ENCODE data around the gene FAM234A. TPM values are rescaled to one million over a fixed set of nuclear protein-coding genes. Genes with fewer than 3 reads are reported as not detected.

Gene FAM234A
- total and polyA plus RNA-seq, 2 donors from 2014 or later = 65.3 to 109 TPM

DNA sequence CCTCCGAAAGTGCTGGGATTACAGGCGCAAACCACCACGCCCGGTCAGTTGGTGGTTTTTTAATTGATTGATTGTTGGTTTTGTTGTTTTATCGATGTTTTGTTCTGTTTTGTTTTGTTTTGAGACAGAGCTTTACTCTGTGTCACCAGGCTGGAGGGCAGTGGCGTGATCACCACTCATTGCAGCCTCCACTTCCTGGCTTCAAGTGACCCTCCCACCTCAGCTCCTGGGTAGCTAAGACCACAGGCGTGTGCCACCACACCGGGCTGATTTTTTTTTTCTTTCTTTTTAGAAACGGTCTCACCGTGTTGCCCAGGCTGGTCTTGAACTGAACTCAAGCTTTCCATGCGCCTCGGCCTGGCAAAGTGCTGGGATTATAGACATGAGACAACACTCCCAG, 12.4 kb downstream of the FAM234A start:
- Histone ChIP-seq H3K9ac (ENCODE audit: low read length in 3 of 3) (no peak overlapping the region), H3K27ac (ENCODE audit: low read depth in 2 of 2, low read length in 2 of 2) (no peak overlapping the region), H3K4me1 (ENCODE audit: control insufficient read depth in 2 of 3, insufficient read depth in 2 of 3, low read depth in 1 of 3, low read length in 3 of 3) (peaks cover 0 to under 1% (median 0%) of the 10 kb centered on the region in 3 donors), H3K9me3 (ENCODE audit: control insufficient read depth in 2 of 3, insufficient read depth in 1 of 3, low read length in 3 of 3) (no peaks in the 10 kb centered on the region), H3K4me3 (ENCODE audit: low read length in 3 of 3) (no peak overlapping the region), H3K36me3 (ENCODE audit: control insufficient read depth in 2 of 3, insufficient read depth in 3 of 3, low read length in 3 of 3) (peaks cover 0 to 10% (median 6%) of the 10 kb centered on the region in 3 donors), H3K27me3 (ENCODE audit: control insufficient read depth, insufficient read depth, low read length) (no peaks in the 10 kb centered on the region)
- intact Hi-C loops (cut with DNase I) = no loop called here
- TF ChIP-seq, protein P1, sequence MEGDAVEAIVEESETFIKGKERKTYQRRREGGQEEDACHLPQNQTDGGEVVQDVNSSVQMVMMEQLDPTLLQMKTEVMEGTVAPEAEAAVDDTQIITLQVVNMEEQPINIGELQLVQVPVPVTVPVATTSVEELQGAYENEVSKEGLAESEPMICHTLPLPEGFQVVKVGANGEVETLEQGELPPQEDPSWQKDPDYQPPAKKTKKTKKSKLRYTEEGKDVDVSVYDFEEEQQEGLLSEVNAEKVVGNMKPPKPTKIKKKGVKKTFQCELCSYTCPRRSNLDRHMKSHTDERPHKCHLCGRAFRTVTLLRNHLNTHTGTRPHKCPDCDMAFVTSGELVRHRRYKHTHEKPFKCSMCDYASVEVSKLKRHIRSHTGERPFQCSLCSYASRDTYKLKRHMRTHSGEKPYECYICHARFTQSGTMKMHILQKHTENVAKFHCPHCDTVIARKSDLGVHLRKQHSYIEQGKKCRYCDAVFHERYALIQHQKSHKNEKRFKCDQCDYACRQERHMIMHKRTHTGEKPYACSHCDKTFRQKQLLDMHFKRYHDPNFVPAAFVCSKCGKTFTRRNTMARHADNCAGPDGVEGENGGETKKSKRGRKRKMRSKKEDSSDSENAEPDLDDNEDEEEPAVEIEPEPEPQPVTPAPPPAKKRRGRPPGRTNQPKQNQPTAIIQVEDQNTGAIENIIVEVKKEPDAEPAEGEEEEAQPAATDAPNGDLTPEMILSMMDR (IDR thresholded peaks at IDR 0.05; ENCODE audit: borderline replicate concordance, extremely low read depth, insufficient read depth) = no peak
- FAIRE-seq (no peak), DNase-seq (peak in 1 of 5 donors; percentile 37)

DNA sequence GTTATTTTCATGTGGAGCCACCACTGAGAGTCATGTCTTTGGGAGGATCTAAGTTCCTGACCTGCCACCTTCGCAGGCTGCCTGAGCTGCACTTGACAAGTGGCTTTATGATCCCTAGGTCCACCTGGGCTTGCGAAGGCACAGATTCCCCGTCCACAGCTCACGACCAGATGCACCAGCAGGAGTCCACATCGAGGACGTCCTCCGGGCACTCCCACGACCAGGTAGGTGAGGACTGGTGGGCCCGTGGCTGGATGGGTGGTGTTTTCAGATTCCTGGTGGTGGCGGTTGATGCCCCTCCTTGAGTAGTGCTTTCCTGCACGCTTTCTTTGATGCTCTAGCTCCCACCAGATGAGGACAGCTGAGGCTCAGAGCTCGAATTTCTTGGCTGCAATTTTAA, 14.8 kb downstream of the FAM234A start:
- no peaks in the 10 kb centered on the region for H3K9me3 ChIP-seq (ENCODE audit: control insufficient read depth in 2 of 3, insufficient read depth in 1 of 3, low read length in 3 of 3)
- intact Hi-C loops (cut with DNase I) = no loop called here
- H3K9ac ChIP-seq (ENCODE audit: low read length in 3 of 3) = no peak overlapping the region
- no peaks in the 10 kb centered on the region for H3K27me3 ChIP-seq (ENCODE audit: control insufficient read depth, insufficient read depth, low read length)
- DNase-seq (peak in 1 of 5 donors; percentile 35), FAIRE-seq (no peak)
- no peak overlapping the region for H3K27ac ChIP-seq (ENCODE audit: low read depth in 2 of 2, low read length in 2 of 2)
- no peak overlapping the region for H3K4me3 ChIP-seq (ENCODE audit: low read length in 3 of 3)
- peaks cover 0 to 21% (median 7%) of the 10 kb centered on the region in 3 donors for H3K36me3 ChIP-seq (ENCODE audit: control insufficient read depth in 2 of 3, insufficient read depth in 3 of 3, low read length in 3 of 3)
- H3K4me1 ChIP-seq (ENCODE audit: control insufficient read depth in 2 of 3, insufficient read depth in 2 of 3, low read depth in 1 of 3, low read length in 3 of 3) = no peaks in the 10 kb centered on the region
- TF ChIP-seq, protein P1 (IDR thresholded peaks at IDR 0.05; ENCODE audit: borderline replicate concordance, extremely low read depth, insufficient read depth) = no peak

DNA sequence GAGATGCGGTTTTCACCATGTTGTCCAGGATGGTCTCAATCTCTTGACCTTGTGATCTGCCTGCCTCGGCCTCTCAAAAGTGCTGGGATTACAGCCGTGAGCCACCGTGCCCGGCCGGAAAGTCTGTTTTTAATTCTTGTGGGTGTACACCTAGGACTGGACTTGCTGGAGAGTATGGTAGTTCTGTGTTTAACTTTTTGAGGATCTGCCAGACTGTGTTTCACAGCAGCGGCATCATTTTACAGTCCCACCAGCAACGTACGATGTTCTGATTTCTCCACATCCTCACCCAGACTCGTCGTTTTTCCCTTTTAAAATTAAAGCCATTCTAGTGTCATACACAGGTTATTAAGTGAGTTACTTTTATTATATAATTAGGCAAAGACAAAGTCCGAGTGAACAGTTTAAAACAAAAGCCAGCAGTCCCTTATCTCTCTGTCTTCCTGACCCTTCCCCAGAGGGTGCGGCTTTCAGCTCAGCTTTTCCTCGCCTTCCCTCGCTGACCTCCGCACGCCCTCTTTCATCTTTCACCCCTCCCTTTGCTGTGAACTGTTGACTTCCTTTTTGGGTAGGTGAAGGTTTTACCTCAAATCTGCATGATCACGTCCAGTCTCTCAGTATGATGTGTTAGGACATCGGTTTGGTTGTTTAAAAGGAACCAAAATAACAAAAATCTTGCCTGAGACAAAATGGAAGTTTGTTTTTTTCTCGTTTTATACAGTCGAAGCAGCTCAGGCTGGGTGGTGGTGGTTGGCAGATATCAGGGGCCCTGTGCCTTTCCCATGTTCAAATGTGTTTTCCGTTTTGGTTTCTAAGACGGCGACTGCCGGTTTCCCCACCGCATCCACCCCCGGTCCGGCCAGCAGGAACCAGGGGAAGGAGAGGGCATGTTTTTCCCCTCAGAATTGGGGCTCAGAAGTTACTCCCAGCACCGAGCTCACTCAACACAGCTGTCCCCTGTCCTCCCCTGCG, 18.0 kb downstream of the FAM234A start:
- intact Hi-C loops (cut with DNase I) = no loop called here
- DNase-seq (no peak), FAIRE-seq (no peak)
- Histone ChIP-seq H3K4me1 (ENCODE audit: control insufficient read depth in 2 of 3, insufficient read depth in 2 of 3, low read depth in 1 of 3, low read length in 3 of 3) (no peaks in the 10 kb centered on the region), H3K4me3 (ENCODE audit: low read length in 3 of 3) (no peak overlapping the region), H3K36me3 (ENCODE audit: control insufficient read depth in 2 of 3, insufficient read depth in 3 of 3, low read length in 3 of 3) (peaks cover 0 to 21% (median 9%) of the 10 kb centered on the region in 3 donors), H3K9me3 (ENCODE audit: control insufficient read depth in 2 of 3, insufficient read depth in 1 of 3, low read length in 3 of 3) (no peaks in the 10 kb centered on the region), H3K27ac (ENCODE audit: low read depth in 2 of 2, low read length in 2 of 2) (peak overlapping the region in 1 of 2 donors; percentile 1), H3K27me3 (ENCODE audit: control insufficient read depth, insufficient read depth, low read length) (no peaks in the 10 kb centered on the region), H3K9ac (ENCODE audit: low read length in 3 of 3) (no peak overlapping the region)
- TF ChIP-seq, protein P1 (IDR thresholded peaks at IDR 0.05; ENCODE audit: borderline replicate concordance, extremely low read depth, insufficient read depth) = no peak
